T-helper 2 cell (primary cell): ENCODE data around the gene GAK.

Experiments used
- DNase-seq, 5 experiments: peaks; one replicate each; pipeline versions ENCODE4 v3.0.0 to v3.0.0-alpha.2; 2012 to 2022

The GAK gene

DNA sequence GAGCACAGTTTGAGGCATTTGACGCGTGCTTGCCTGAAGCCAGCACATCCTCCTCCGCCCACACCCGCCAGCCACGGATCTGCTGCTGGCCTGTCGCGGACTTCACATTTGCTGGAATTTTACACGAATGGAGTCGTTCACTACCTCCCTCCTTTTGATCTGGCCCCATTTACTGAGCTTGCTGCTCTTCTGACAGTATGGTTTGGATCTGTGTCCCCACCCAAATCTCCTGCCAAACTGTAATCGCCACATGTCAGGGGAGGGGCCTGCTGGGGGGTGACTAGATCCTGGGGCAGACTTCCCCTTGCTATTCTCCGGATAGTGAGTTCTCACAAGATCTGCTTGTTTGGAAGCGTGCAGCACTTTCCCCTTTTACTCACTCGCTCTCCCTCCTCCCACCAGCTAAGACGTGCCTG is 86.3 kb downstream of the GAK start:
- DNase-seq, result no peak

DNA sequence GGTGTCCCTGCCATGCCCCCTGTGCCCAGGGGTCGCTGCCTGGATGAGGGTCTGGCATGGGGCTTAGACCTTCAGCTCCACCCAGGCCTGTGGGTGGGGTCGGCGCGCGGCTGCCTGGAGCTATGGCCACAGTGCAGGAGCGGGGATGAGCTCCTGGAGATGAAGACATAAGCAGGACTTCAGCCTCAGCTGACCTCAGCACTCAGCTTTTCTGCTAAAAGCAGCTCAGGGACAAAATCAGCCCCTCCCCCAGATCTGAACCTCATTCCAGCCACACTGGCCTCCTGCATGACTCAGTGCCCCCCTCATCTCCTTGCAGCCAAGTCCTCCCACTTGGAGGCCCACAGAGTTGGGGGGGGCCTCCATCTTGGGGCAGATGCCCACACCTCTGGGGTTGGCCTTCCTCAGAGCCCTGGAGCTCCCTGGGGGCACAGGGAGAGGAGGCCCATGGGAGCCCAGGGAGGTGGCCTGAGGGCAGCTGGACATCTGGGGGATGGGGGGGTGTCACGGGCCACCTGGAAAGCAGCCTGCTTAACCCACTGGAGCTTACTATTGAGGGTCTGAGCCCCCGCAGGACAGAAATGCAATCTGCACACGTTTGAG is 86.8 kb downstream of the GAK start:
- DNase-seq, result no peak

DNA sequence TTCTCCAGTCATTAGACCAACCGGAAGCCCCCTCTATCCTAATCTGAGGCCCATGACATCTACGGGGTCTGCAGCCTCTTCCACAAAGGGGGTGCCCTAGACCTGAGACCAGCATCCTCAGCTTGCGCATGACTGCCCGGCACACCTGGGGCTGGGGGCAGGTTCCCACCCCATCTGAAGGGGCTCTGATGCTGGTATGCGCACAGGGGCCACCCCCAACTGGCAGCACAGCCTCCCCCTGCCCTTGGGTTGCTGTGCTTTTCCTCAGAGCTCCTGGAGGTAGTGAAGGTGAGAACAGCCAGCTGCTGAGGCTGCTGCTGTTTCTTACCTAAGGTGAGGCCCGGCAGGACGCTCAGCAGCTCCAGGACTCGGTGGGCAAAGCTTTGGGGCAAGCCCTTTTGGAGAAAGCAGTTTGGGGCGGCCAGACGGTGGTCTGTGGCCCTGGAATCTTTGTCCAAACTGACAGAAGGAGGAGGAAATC is 87.3 kb downstream of the GAK start:
- no peak for DNase-seq

DNA sequence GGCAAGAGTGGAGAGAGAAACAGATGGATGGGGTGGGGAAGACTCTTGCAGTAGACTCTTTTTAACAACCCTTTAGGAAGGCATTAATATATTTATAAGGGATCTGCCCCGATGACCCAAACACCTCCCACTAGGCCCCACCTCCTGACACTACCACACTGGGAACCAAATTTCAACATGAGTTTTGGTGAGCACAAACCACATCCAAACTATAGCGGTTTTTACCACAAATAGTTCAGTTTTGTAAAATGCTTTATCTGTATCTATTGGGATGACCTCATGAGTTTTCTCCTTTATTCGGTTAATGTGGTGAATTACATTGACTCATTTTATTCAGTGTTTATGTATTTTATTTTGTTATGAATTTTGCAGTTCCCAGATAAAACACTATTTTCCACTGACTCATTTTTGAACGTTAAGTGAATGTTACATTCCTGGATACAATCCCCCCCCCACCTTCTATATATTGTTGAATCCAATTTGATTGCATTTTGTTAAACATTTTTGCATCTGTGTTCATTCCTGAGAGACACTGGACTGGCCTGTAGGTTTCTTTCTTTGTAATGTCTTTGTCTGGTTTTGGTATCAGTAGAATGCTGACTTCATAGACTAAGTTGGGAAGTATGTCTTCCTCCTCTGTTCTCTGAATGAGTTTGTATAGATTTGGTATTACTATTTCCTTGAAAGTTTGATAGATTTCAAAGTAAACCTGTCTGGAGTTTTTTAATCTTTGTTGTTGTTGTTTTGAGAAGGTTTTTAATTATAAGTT is 92.3 kb downstream of the GAK start:
- DNase-seq, result peak in 1 of 5 experiments; percentile 39

- no peak for DNase-seq
Measured at GRCh38 chr4:837772-838171, 94.3 kb downstream of the GAK start.

DNA sequence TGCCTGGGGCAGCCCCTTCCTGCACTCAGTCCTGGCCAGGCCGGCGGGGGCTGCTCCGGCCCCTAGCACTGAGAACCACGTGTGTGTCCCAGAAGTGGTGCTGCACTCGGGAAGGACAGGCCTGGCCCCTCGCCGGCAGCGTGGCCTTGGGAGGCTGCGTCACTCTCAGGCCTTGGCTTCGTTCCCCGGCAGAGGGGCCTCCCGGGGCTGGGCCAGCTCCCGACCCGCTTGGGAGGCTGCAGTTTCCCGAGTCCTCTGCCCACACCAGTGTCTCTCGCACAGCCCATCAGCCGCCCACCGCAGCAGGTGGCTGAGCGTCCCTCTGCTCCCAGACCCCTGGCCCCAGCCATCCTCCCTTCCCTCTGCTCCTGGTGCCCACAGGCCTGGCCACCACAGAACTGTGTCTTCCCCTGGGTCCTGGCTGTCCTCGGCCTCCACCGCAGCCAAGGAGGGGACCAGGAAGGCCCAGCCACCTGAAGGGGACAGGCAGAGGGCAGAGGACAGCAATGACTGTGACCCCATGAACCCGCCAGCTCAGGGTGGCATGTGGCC is 95.3 kb downstream of the GAK start:
- no peak for DNase-seq

DNA sequence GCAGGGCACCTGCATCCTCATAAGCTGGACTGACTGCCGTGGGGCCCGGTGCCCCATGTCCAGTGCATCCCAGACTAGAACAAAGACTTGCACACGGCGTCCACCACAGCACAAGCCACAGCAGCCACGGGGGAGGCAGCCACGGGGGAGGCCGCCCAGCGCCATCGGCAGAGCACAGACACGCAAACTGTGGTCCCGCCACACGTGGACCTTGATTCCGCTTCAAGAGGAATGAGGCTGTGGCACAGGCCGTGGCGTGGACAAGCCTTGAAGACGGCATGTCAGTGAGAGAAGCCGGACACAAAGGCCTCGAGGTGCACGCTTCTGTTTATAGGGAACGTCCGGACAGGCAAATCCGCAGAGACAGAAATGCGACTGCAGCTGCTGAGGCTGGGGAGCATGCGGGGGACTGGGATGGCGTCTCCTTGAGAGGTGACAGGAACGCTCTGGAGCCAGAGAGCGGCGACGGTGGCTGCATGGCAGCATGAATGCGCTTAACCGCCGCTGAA is 96.1 kb downstream of the GAK start:
- no peak for DNase-seq

DNA sequence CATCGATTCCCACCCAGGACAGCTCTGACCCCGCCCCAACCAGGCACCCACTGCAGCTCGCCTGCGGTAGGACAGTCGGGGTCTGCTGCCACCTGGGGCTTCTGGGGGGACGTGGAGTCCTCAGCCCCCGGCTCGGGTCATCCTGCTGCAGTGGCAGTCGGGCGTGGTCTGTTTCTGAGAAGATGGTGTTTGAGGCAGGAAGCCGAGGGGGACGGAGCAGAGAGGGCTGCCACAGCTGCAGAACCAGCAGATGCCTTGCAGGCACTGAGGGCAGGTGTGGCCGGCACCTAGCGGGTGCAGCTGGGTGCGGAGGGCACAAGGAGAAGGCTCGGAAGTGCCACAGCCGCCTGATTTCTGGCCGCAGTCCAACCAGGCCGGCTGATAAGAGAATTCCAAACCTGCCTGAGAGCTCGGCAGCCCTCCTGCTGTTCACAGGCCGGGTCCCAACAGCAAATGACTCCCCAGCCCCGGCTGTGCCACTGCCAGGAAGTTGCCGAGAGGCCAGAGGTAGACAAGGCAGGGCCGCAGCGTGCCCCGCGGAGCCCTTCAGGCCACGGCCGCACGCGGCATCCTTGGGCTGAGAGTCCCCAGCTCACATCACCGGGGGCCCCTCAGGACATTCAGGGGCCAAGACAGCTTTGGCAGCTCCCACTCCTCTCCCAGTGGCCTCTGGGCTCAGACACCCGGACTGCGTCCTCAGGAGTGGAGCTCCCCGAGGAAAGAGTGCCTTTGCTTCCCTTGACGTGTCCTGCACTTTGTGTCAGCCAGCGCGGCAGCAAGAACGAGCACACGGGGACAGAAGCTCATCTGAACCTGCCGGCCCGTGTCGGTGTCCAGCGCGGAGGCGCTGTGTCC is 96.7 kb downstream of the GAK start:
- no peak for DNase-seq

- no peak for DNase-seq
Measured at GRCh38 chr4:834368-835147, 97.6 kb downstream of the GAK start.

DNA sequence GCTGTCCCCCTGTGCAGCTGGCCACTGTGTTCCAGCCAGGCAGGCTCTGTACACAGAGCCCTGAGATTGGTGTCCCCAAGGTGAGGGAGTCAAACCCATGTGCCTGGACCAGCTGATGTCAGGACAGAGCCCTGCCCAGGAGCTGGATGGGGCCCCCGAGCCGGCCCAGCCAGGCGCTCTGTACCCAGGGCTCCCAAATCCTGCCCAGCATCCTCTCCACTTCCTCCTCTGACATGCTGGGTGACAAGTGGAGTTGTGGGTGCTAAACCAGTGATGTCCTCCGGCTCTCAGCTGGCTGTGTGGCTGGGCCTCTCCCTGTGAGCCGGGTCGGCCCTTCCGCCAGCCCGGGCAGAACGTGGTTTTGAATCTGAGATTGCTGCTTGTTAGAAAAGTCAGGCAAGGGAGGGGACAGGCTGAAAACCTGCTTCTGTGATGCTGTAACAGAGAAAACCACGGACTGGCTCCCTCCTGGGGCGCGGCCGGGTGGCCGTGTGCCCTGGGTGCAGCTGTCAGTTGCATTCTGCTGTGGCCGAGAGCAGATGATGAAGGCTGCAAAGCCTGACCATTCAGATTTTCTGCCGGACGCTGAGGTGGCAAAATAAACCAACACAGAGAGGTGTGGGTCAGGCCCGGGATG is 98.3 kb downstream of the GAK start:
- DNase-seq, result no peak

DNA sequence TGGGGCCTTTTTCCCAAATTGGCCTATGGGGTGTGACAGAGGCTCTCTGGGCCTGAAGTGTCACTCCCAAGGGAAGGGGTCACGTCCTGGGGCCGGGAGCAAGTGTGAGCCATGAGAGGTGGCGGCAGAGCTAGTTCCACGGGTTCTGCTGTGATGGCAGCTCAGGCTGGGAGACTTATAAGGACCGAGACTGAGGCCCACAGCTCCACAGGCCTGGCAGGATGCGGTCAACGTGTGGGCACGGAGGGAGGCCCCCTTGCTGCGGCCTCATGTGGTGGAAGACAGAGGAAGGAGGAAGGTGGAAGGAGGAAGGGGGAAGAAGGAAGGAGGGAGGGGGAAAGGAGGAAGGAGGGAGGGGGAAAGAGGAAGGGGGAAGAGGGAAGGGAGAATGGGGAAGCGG is 99.0 kb downstream of the GAK start:
- DNase-seq, result no peak

- DNase-seq, result no peak
Measured at GRCh38 chr4:832536-832935, 99.6 kb downstream of the GAK start.

DNA sequence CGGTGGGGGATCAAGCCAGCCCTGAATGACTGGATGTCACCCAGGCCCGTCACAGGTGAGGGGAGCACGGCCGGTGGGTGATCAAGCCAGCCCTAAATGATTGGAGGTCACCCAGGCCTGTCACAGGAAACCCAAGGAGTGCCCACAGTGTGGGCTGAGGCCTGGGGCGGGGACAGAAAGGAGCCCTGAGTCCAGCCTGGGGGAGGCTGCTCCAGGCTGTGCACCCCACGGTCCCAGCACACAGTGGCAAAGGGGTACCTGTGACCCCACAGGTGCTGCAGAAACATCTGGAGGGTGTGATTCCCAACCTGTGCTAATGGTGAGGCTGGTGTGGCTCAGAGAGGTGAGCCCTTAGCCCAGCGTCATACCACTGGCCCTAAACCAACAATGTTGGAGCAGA is 100.0 kb downstream of the GAK start:
- no peak for DNase-seq

DNA sequence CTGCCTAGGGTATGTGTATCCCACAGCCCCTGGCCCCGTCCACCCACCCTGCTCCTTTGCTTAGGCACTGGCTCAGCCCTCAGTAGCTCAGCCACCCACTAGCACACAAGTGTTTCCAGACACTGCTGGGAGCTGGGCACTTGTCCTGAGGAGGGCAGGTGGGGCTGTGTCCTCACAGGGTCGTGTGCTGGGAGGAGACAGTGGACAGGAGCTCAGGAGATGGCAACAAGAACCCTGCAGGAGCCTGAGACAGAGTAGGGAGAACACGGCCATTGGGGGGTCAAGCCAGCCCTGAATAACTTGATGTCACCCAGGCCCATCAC is 100.7 kb downstream of the GAK start:
- DNase-seq, result no peak

GRCh38 chr4:830601-831482 is 101.3 kb downstream of the GAK start:
- DNase-seq, result no peak

- DNase-seq, result no peak
Measured at GRCh38 chr4:829761-830600, 102.1 kb downstream of the GAK start.

DNA sequence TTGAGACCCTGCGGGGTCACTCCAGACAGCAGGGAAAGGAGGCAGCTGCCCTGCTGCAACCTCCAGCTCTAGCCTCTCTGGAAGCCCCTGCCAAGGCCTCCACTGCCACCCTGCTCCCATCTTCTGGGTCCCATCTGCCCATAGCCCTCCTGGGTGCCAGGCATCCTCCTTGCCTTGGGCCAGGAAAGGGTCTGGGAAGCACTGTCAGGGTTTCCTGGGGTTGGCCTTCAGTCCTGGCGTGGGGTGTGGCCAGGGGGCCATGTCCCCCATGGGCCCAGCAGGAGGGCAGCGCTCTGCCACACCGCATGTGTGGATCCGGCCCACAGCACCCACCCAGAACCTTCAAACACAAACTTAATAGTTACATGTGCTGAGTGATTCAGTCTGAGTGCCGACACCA is 102.8 kb downstream of the GAK start:
- DNase-seq, result no peak

DNA sequence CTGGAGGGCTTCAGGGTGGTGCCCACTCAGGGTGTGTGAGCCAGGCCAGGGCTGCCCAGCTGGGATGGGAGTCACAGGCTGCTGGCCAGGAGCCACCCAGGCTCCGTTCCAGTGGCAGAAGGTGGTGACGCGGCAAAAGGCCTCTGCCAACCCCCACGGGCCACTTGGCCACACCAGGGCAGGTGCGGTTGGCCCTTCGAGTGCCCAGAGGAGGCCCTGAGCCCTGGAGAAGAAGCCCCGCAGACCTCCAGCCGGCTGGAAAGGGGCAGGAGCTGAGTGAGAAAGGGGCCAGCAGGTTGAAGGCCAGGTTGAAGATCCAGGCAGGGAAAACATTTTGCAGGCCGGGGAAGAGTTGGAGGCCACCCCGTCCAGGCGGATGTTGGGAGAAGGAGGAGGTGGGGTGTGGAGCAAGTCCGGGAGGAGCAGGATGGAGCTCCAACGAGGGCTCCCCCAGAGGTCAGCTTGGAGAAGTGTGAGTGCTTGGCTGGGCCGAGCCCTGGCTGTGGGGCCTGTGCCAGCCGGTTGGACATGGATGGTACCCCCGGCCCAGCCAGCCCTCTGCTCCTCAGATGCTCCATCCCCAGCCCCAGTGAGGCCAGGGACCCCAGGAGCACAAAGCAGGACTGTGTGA is 103.4 kb downstream of the GAK start:
- no peak for DNase-seq
